NCI-H510A (cell line): ENCODE data around the gene ZBED1.

ENCODE experiments used
- DNase-seq: peaks from one replicate; lab custom pipeline; 2025; lab: John Stamatoyannopoulos, UW

The ZBED1 gene

GRCh38 chrX:2452799-2453198, 48.0 kb downstream of the ZBED1 start:
- no peak for DNase-seq

GRCh38 chrX:2452317-2452784, 48.4 kb downstream of the ZBED1 start:
- DNase-seq = no peak

GRCh38 chrX:2451501-2452316, 49.1 kb downstream of the ZBED1 start:
- DNase-seq = no peak

GRCh38 chrX:2450681-2451080, 50.1 kb downstream of the ZBED1 start:
- DNase-seq = no peak

GRCh38 chrX:2449135-2449886, 51.5 kb downstream of the ZBED1 start:
- DNase-seq = no peak

- no peak for DNase-seq
Measured at GRCh38 chrX:2447484-2447883, 53.3 kb downstream of the ZBED1 start.

GRCh38 chrX:2446815-2447214, 54.0 kb downstream of the ZBED1 start:
- no peak for DNase-seq

DNA sequence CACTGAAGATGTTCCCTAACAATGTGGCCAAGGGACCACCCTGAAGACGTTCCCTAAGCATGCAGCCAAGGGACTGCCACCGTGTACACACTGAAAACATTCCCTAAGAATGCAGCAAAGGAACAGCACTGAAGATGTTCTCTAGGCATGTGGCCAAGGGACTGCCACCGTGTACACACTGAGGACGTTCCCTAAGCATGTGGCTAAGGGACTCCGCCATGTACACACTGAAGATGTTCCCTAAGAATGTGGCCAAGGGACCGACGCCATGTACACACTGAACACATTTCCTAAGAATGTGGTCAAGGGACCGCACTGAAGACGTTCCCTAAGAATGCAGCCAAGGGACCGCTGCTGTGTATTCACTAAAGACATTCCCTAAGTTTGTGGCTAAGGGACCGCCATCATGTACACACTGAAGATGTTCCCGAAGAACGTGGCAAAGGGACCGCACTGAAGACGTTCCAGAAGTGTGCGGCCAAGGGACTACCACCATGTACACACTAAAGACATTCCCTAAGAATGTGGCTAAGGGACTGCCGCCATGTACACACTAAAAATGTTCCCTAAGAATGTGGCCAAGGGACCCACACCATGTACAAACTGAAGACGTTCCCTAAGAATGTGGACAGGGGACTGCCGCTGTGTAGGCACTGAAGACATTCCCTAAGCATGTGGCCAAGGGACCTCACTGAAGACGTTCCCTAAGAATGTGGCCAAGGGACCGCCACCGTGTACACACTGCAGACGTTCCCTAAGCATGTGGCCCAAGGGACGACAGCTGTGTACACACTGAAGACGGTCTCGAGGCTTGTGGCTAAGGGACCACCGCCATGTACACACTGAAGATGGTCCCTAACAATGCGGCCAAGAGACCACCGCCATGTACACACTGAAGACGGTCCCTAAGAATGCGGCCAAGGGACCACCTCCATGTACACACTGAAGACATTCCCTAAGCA, 54.8 kb downstream of the ZBED1 start:
- DNase-seq = no peak

DNA sequence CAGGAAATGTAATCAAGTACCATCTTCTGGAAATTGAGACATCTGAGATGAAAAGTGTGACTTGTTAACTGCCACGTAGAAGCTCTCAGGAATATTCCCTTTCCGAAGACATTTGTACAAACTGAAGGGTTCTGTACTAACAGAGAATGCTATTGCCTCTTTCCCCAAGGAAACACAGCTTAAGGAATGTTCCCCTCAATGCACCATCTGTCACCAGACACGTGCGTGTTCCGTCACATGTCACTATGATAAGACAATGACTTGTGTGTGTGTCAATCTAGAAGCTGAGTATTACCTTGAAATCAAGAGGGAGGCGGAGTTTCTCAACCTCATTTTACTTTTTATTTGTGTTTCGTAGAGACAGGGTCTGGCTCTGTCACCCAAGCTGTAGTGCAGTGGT, 58.1 kb downstream of the ZBED1 start:
- no peak for DNase-seq

DNA sequence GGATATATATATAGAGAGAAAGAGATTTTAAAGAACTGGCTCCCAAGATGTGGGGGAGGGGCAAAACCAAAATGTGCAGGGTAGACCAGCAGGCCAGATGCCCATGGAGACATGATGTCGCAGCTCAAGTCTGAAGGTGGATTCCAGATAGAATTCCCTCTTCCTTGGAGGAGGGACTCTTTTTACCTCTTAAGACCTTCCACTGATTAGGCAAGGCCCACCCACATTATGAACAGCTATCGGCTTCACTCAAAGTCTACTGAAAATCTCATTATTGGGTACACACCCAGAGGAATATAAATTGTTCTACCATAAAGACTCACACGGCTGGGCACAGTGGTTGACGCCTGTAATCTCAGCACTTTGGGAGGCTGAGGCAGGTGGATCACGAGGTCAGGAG, 59.3 kb downstream of the ZBED1 start:
- no peak for DNase-seq

DNA sequence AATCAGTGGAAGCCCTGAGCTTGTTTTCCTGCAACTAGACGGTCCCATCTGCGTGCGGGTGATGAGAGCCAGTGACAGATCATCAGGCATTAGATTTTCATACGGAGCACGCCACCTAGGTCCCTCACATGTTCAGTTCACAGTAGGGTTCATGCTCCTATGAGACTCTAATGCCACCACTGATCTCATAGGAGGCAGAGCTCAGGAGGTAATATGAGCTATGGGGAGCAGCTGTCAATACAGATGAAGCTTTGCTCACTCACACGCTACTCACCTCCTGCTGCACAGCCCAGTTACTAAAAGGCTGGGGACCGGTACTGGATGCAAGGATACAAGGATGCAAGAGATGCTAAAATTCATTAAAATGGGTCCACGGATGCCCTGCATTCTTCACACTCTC, 61.2 kb downstream of the ZBED1 start:
- no peak for DNase-seq
